Measurements from ENCODE around the gene EMCN.

Gene EMCN

DNA sequence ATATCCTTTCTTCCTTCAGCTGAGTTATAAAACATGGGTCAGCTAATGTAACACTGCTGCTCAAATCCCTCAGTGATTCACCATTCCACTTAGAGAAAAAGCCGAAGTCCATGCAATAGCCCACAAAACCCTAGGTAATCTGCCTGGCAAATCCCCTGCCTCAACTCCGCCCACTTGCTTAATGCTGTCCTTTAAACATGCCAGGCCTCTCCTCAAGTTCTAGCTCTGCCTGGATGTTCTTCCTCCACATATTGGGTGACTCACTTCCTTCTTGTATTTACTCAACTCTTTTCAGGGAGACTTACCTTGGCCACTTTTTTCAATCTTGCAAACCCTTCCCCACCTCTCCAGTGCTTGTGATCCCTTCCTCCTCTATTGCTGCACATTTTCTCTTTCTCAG, 89.8 kb downstream of the EMCN start:
- H3K4me3 ChIP-seq (ENCODE audit: low read depth, low read length), result no peak overlapping the region
- DNase-seq (ENCODE audit: low read depth), result no peak
- TF ChIP-seq, protein P1, sequence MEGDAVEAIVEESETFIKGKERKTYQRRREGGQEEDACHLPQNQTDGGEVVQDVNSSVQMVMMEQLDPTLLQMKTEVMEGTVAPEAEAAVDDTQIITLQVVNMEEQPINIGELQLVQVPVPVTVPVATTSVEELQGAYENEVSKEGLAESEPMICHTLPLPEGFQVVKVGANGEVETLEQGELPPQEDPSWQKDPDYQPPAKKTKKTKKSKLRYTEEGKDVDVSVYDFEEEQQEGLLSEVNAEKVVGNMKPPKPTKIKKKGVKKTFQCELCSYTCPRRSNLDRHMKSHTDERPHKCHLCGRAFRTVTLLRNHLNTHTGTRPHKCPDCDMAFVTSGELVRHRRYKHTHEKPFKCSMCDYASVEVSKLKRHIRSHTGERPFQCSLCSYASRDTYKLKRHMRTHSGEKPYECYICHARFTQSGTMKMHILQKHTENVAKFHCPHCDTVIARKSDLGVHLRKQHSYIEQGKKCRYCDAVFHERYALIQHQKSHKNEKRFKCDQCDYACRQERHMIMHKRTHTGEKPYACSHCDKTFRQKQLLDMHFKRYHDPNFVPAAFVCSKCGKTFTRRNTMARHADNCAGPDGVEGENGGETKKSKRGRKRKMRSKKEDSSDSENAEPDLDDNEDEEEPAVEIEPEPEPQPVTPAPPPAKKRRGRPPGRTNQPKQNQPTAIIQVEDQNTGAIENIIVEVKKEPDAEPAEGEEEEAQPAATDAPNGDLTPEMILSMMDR (IDR thresholded peaks at IDR 0.05; ENCODE audit: insufficient read depth, low read depth, low read length, missing control alignments), result no peak

DNA sequence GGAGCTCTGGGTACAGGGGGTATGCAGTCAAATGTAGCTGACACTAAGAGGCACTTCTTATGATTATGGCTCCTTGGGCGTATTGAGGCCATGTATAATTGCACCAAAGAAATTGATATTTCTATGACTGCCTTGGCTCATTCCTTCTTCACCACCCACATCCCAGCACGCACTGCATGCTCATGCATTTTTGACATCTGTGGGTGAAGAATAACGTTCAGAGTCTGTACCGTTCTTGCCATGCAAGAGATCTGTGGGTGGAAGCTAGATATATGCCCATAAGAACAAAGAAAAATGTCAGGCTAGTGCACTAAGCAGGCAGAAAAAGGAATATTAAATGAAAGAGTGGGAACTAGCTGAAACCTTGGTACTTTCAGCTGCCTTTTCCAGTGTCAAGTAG, 93.4 kb downstream of the EMCN start:
- DNase-seq (ENCODE audit: low read depth), result no peak
- TF ChIP-seq, protein P1 (IDR thresholded peaks at IDR 0.05; ENCODE audit: insufficient read depth, low read depth, low read length, missing control alignments), result no peak
- H3K4me3 ChIP-seq (ENCODE audit: low read depth, low read length), result no peak overlapping the region

DNA sequence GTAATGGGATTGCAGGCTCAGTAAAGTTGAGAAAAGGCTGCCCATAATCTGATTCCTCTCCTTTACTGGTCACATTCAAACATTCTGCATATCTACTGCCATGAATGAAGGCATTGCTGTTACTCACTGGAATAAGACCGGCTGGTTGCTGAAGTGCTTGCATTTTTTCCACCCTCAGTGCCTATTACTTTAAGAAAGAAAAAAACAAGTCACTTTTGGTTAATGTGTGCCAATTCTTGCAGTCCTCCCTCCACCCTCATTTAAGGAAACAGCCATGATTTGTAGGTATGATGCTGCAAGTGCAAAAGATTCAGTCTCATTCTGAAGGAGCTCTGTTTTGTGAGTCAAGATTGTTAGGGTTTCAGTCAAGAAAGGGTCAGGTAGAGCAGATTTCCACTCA, 94.9 kb downstream of the EMCN start:
- DNase-seq (ENCODE audit: low read depth), result no peak
- H3K4me3 ChIP-seq (ENCODE audit: low read depth, low read length), result no peak overlapping the region
- TF ChIP-seq, protein P1 (IDR thresholded peaks at IDR 0.05; ENCODE audit: insufficient read depth, low read depth, low read length, missing control alignments), result no peak

DNA sequence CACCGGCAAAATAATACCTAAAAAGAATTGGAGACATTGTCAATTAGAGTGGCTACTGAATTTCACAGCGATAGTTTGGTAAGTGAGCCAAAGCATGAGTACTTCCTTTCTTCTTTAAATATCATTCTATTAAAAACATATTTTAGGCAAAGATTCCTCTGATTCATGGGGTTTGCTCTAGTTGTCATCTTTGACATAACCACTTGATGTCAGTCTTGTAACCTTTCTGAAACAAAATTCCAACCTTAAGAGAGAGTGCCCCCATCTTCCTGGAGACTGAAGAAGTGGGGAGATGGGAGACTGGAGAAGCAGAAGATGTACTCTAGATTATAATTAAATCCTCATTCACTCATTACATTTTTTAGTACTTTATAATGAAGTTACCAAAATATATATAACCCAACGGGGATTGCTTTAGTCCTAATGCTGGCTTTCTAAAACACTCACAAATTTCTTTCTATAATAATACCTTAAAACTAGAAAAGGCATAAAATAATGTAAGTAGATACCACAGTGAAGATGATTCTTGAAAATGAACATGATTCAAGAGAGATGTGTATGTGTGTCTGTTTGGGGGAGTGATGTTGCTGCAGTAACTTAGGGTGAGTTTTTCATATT, 96.4 kb downstream of the EMCN start:
- TF ChIP-seq, protein P1 (IDR thresholded peaks at IDR 0.05; ENCODE audit: insufficient read depth, low read depth, low read length, missing control alignments), result peak; percentile 34
- H3K4me3 ChIP-seq (ENCODE audit: low read depth, low read length), result no peak overlapping the region
- DNase-seq (ENCODE audit: low read depth), result peak; percentile 26

DNA sequence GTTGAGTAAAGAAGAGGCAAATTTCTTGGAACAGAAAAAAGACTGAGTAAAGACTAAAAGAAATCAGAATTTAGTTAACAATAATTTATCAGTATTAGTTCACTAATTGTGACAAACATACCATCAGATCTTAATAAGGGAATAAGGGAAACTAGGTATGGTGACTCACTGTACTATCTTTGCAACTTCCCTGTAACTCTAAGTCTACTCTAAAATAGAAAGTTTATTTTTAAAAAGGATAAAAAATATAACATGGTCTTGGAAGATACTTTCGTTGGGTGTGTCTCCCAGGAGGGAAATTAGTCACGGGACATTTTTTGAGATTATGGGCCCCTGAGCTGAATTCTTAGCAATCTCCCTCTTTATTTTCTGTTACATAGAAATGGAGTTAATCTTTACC, 97.3 kb downstream of the EMCN start:
- H3K4me3 ChIP-seq (ENCODE audit: low read depth, low read length), result no peak overlapping the region
- TF ChIP-seq, protein P1 (IDR thresholded peaks at IDR 0.05; ENCODE audit: insufficient read depth, low read depth, low read length, missing control alignments), result no peak
- DNase-seq (ENCODE audit: low read depth), result no peak

DNA sequence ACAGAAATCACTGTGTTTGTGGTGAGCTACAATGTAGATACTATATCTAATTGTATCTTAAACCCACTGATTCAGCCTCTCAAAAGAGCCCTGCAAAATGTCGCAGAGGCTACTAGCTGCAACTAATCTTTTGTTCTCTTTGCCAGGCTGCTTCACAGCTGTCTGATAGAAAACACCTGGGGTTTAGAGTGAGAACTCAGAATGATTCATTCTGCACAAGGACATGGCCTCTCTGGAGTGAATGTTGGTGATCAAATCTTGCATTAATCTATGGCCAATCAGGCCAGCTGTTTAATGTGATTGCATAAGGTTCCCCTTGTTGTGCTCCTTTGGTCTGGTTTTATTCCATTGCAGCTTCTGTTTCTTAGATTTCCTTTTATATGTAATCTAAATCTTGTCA, 100.3 kb downstream of the EMCN start:
- DNase-seq (ENCODE audit: low read depth), result peak; percentile 19
- TF ChIP-seq, protein P1 (IDR thresholded peaks at IDR 0.05; ENCODE audit: insufficient read depth, low read depth, low read length, missing control alignments), result no peak

More for the DNA sequence above, 100.3 kb downstream of the EMCN start:
- no peak overlapping the region for H3K4me3 ChIP-seq (ENCODE audit: low read depth, low read length)

Measured in GM12865 (cell line).